SIG-M5 treated with dmso at 0.1 percent for 504 hours (cell line): Measurements from ENCODE around the gene ANKRD11.
"Not testable (repeated sequence)": the region's sequence is repeated elsewhere in the genome, so short reads cannot be mapped to it uniquely, and the experiment has no call there.

ENCODE experiments used
- DNase-seq: peaks from one replicate; lab custom pipeline; 2025; ENCODE audit not compliant: unreplicated experiment; lab: John Stamatoyannopoulos, UW

The ANKRD11 gene

DNA sequence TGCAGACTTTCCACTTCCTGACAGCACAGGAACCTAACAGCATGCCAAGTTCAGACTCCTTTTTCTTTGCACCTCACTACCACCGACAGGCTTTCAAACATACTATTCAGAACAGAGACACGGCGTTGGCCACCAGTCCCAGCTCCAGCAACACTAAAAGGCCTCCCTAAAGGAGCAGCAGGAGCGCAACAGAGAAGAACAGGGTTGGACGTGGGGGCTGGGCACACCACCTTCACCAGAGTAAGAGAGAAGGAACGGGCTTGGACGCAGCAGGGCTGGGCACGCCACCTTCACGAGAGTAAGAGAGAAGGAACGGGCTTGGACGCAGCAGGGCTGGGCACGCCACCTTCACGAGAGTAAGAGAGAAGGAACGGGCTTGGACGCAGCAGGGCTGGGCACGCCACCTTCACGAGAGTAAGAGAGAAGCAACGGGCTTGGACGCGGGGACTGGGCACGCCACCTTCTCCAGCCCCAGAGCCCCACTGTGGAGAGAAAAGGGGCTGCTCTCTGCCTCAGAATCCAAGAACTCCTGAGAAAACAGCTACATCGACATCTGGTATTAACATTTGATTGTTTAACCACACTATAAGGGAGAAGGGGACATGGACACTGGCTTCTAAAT lies 56.9 kb downstream of the ANKRD11 start:
- DNase-seq = not testable (repeated sequence)

DNA sequence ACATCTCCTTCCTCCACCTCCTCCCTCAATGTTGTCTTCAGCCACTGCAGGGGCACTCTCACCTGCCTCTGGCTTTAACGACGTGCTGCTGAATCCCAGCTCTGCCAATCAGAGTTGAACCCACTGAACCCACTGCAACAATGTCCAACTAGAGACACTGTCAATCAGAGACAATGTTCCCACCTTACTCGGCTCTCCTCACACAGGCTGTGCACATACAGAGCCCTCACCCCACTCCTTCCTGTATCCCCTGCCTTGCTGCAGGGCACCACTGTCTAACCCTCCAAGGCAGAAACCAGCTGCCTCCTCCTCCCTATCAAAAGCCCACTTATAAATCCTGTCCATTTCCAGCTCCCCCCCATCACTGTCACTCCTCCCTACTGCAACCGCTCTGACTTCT lies 58.7 kb downstream of the ANKRD11 start:
- no peak for DNase-seq

DNA sequence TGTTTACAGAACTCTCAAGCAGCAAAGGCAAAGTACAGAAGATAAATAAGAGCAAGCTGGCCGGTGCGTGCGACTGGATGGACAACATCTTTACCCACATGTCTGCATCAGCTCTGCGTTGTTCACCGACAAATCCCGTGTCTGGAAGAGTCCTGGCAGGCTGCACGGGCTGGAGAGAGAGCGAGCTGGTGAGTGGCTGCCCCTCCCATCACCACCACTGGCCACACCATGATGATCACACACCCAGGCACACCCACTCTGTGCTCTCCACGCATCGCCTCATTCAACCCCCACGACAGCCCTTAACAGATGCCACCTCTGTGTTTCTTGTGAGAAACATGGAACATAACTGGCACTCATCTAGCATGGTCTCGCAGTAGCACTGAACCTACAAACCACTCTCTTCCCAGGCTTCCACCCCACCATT lies 59.2 kb downstream of the ANKRD11 start:
- peak; percentile 39 for DNase-seq

DNA sequence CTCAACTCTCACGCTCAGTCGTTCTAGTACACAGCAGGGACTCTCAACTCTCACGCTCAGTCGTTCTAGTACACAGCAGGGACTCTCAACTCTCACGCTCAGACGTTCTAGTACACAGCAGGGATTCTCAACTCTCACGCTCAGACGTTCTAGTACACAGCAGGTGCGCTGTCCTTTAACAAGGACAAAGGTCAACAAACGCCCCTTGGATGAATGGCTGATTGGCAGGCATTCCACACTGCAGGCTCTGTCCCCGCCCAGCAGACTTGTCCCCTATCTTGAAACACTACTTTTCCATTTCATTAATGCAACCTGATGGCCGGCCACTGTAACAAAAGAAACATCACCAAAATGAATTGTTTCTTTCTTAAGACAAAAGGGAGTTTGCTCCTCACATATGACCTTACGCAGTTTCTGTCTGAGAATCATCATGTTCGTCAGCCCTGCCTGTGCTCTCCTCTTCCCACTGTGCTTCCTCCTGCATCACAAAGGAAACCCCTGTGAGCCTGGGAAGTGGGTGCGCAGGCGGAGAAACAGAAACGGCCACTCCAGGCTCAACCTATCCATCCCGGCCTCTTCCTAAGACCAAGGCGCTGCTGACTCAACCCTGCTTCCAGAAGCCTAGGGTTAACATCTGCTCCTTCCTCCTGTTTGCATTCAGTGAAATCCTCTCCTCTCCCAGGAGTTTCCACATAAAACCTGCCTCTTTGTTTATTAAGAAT lies 59.8 kb downstream of the ANKRD11 start:
- no peak for DNase-seq

DNA sequence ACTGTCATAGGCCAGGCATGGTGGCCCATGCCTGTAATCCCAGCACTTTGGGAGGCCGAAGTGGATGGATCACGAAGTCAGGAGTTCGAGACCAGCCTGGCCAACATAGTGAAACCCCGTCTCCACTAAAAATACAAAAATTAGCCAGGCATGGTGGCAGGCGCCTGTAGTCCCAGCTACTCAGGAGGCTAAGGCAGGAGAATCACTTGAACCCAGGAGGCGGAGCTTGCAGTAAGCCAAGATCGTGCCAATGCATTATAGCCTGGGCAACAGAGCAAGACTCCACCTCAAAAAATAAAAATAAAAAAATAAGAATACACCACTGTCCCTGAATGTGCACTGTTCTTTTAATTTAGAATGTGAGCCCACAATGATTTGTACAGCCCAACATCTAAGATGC lies 61.8 kb downstream of the ANKRD11 start:
- not testable (repeated sequence) for DNase-seq

DNA sequence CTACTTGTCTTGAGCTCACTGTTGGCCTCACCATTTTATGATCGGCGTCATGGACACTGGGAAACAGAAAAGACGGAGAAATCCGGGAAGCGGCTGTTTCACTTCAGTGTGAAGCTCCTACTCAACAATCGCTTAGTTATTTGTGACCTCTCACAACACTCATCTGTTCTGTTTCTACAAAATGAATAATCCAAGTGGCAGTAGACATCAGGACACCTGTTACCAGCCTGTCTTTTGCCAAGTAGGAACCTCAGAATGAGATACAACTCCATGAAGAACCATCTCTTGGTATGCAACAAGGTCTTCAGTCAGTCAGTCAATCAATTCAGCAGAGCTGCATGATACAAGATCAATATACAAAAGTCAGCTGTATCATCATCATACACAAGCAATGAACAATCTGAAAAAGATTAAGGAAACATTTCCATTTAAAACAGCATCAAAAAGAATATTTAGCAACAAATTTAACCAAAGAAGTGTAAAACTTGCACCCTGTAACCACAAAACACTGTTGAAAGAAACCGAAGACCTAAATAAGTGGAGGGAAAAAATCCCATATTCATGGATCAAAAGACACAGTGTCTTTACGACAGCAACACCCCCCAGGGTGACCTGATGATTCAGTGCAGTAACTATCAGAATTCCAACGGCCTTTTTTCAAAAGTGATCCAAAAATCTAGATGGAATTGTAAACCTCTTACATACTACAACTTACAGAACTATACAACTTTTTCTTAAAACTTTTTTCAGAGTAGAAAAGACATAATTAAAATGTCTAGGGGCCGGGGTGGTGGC lies 63.4 kb downstream of the ANKRD11 start:
- DNase-seq = no peak

DNA sequence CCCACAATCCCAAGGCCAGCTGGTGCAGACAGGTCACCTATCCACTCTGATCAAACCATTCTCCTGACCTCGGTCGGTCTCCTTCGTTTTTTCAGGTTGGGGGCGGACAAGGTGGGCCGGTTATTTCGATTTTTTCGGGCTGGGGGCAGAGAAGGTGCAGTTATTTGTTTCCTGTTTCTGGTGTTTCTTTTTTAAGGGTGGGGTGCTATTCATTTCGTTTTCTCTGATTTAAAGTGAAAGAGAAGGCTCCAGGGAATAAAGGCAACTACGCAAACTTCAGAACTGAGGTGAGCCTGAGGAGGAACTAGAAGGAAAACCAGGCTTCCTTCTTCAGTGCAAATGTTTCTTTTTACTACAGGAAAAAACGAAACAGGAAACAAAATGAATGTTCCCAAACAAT lies 64.8 kb downstream of the ANKRD11 start:
- DNase-seq = no peak

DNA sequence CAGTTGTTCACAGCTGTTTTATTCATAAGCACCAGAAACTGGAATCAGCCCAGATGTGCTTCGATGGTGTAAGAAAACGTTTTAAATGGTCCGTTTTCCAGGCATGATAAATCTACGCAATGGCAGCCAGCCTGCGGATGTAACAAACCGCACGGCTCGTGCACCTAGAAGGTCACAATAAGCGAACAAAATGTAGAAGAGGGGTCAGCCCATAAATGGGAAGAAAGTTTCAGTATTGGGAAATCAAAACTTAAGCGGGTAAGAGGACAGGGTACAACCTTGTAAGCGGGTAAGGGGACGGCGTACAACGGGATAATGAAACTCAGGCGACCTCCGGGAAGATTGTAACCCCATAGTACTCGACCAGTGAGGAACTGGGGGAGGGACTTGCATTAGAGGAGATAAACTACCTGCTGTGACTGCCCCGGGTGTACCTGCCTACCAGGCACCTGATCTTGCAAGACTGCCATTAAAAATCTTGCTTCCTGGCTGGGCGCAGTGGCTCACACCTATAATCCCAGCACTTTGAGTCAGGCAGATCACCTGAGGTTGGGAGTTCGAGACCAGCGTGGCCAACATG lies 66.6 kb downstream of the ANKRD11 start:
- DNase-seq = peak; percentile 52

DNA sequence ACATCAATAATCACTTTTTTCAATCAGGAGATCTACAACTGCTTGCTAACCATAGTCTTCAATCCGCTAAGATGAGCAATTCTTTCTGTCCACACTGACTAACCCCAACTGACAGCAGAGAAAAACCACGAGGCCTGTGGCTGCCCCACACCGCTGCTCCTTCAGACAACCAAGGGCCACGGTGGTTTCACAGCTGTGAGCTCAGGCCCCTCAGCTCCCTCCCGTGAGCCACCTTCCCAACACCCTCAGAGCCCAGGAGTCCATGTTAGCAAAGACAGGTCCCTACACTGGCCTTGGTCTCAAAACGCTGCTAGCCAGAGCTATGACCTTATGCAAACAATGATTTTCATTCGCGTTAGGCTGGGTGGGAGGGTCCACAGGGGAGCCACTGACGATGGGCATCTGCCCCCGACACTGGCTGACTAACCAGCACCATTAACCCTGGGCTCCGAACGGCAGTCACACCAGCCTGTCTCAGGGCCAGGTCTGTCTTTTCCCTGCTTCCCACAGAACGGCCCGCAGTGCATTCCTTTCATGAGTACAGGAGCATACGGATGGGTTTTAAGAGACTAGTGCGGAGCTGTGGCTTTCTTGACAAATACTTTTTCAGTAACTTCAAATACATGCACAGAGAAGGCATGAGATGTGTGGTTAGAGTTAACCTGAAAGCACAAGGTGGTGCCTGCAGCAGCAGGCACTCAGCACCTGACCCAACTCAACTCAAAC lies 67.3 kb downstream of the ANKRD11 start:
- DNase-seq = no peak

DNA sequence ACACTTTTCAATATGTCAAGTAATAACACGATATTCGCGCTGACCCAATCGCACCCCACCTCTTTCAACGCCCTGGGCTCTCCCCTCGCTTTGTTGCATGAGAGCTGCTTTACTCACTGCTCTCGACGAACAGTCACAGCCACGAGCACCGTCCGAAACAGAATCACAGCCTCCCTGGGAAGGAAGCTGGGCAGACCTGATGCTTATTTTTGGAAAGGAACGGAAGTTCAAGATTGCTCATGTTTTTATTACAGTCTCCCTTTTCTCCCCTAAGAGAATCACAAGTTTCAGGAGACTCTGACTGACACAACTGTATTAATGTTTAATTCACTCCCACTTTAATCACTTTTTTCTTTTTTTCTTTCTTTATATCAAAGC lies 67.8 kb downstream of the ANKRD11 start:
- no peak for DNase-seq

DNA sequence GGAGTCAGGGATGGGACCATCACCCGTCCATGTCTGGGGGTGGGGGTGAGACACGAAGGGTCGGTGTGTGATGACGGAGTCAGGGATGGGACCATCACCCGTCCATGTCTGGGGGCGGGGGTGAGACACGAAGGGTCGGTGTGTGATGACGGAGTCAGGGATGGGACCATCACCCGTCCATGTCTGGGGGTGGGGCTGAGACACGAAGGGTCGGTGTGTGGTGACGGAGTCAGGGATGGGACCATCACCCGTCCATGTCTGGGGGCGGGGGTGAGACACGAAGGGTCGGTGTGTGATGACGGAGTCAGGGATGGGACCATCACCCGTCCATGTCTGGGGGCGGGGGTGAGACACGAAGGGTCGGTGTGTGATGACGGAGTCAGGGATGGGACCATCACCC lies 69.1 kb downstream of the ANKRD11 start:
- not testable (repeated sequence) for DNase-seq

DNA sequence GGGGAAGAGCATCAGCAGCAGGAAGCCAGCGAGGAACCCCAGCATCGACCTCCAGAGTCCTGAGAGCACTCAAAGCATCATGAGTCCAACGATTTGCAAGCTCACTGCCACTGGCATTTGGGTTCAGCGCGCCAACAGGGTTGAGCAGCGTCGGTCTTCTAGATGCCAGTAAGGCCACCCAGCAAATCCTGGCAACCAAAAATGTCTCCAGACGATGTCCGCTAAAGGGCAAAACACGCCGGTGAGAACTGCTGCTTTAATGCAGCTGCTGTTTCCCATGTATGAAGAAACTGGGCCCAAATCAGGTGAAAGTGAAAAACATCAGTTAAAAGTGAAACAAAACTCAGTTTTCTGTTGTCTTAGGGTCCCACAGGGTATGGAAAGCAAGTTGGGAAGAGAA lies 70.2 kb downstream of the ANKRD11 start:
- no peak for DNase-seq

DNA sequence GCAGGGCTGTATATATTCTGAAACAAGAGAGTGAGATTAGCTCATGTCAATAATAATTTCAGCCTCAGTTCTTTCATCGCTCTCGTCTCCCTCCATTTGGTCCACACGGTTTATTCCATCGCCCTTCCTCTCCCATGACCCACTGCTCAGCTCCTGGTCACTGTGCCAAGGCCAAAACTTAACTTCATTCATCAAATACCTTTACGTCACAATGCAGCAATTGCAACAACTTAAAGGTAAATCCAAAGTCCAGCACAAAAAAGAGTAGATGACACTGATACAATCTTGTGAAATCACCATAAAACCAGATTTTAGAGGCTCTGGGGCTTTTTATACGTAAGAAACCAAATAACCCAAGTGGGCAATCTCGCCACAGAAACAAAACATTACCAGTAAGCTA lies 72.0 kb downstream of the ANKRD11 start:
- no peak for DNase-seq

DNA sequence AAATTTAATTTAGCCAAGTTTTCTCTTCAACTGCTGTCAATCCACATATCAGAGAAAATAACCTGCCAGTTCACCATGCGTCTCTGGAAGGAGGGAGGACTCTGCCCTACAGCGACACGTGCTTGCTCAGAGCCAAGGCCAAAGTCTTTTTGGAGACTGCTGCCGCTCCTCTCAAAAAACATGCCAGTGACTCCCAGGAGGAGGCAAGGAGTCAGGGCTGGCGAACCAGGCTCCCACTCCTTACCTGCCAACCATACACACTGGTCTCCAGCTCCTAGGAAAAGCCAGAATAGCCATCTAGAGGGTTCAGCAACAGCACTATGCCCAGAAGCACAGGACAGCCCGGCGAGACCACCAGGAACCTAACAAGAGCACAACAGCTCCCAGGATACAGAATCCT lies 73.0 kb downstream of the ANKRD11 start:
- DNase-seq = no peak

DNA sequence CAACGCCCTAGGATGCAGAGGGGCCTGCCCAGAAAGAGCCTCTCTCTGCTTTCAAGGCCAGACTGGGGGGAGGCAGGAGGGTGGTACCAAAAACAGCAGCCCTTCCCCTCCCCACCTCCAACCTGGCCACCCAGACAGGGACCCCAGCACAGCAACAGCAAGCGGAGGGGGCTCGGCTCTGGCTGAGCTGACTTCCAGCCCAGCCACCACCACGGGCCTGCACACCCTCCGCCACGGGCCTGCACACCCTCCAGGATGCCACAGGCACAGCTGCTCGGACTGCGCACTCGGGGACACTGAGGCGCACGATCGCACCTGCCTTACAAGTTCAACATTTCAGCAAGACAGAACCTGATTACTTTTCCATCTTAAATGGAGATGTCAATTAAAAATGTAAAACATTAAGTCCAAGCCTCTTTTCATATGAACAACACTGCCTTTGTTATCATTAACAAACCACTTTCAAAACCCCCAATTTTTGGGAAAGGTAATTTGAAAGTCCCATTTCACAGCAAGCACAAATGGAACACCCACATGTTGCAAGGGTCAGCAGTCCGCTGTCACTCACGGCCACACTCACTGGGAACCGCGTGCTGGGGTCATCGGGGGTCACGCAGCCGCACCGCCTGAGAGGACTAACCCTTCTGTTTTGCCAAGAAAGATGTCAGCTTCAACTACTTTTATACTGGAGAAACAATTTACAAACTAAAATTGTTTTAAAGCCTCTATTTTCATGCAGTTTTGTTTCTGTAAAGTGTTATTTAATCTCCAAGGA lies 76.4 kb downstream of the ANKRD11 start:
- DNase-seq = no peak

DNA sequence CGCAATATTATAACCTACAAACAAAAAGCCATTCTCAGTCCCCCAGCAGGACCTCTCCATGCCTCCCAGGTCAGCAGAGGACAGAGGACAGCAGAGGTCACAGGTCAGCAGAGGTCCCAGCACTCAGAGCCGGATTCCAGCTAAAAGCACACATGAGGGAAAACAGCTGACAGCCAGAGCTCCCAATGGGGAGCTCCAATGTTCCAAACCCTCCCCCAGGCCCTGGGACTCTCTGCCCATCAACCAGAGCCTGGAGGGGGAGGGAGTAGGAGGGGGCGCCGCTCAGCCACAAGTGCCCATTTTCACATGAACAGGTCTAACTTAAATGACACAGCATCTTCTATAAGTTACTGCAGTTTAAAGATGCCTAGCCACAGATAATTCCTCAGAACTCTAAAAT lies 77.5 kb downstream of the ANKRD11 start:
- DNase-seq = no peak

DNA sequence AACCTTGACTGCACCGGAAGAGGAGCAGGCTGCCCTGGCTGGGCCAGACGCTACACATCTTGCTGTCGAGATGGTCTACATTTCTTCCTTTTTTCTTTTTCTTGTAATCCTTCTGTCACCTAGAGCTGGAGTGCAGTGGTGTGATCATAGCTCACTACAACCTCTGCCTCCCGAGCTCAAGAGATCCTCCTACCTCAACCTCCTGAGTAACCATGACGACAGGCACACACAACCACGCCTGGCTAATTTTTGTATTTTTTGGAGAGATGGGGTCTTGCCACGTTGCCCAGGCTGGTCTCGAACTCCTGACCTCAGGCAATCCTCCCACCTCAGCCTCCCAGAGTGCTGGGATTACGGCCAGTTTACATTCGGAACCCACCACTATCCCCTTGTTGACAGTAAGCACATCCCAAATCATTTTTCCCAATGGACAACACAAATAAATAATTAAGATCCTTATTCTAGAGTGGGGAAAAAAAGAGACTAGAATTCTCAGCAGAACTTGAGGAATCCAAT lies 79.0 kb downstream of the ANKRD11 start:
- DNase-seq = no peak

DNA sequence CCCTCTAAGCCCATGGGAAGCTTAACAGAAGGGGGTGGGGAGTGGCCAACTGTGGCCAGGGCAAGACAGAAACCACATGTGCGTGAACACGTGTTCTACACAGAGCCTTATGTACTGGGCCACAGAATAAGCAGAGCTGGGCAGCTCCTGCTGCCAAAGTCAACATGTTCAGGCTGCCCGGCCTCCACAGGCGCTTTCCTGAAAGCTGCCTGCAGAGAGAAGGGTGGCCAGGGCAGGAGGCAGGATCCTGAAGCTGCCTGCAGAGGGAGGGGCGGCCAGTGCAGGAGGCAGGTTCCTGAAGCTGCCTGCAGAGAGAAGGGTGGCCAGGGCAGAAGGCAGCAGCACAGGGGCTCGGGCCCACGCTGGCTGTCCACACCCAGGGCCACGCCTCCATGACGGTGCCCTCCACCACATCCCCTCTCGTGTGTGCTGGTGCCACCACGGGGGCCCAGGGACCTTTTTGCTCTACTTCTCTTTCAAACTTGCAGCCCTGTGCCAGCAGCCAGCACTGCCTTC lies 79.5 kb downstream of the ANKRD11 start:
- peak; percentile 12 for DNase-seq

DNA sequence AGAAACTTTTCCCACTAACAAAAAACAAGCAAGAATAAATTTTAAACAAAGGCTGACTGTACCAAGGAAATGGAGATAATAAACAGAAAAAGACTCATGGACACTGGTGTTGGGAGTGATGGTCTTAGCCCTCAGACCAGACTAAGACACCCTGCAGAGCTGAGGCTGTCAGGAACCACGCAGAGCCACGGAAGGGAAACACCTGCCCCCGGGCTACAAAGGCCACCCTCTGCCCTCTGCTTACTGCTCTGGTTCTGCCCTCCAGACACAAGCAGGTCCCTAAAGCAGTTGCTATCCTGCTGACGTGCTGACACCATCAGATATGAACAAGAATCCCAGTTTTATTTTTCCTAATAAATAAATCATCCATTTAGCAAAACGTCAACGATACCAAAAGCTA lies 80.0 kb downstream of the ANKRD11 start:
- DNase-seq = no peak

DNA sequence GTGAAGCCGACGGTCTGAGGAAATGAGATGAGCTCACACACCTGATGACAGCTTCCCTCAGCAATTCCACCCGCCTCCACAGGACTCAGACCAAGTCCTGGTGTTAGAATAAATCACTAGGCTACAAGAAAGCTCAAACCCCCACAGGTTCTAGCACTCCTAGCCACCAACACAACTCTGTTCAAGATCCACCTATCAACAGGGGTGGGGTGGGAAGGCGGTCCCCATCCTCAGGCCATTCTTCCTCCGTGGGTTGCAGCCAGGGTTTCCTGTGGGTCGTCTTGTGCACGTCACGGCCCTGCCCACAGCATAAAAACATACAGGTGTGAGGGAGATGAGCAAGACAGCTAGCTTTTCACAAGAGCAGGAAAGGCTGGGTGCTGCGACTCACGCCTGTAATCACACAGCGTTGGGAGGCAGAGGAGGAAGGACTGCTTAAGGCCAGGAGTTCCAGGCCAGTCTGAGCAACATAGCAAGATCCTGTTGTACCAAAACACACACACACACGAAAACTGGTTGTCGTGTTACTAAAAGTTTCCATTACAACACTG lies 81.1 kb downstream of the ANKRD11 start:
- DNase-seq = no peak
